HepG2 (cell line): ENCODE data around the gene ARFIP1. TPM values are rescaled to one million over a fixed set of nuclear protein-coding genes. Genes with fewer than 3 reads are reported as not detected.

ENCODE experiments used
- IRF2 ChIP-seq: IDR thresholded peaks from 2 replicates; pipeline ENCODE4 v1.6.1; 2018; ENCODE audit warnings: missing genetic modification reagents, missing compliant biosample characterization
- MYNN ChIP-seq: sonication (generic); formaldehyde crosslinking; IDR thresholded peaks from 2 replicates; pipeline ENCODE4 v1.4.0; 2020; ENCODE audit warnings: mild to moderate bottlenecking, low read depth, missing genetic modification reagents
- MYPOP ChIP-seq: sonication (generic); formaldehyde crosslinking; IDR thresholded peaks from 2 replicates; pipeline ENCODE4 v1.8.1; 2023; ENCODE audit warnings: mild to moderate bottlenecking, moderate library complexity, missing genetic modification reagents
- RFX5 ChIP-seq: IDR thresholded peaks from 2 replicates; pipeline ENCODE4 v1.6.1; 2011; ENCODE audit warnings: low read depth, low read length, improper control_type of control experiment
- SALL1 ChIP-seq: sonication (generic); formaldehyde crosslinking; IDR thresholded peaks from 2 replicates; pipeline ENCODE4 v1.8.0; 2022; ENCODE audit warnings: mild to moderate bottlenecking, missing genetic modification reagents
- SATB2 ChIP-seq: sonication (generic); formaldehyde crosslinking; IDR thresholded peaks from 2 replicates; pipeline ENCODE4 v1.5.0; 2020; ENCODE audit warnings: missing genetic modification reagents
- SOX13 ChIP-seq, 3 experiments: fragments of 450-650 bp in 1 of 3; sonication (generic) in 1 of 3; formaldehyde crosslinking in 1 of 3; IDR thresholded peaks in 2 of 3; conservative IDR thresholded peaks in 1 of 3; 2 replicates each; pipeline versions ENCODE4 v1.5.0 to v1.6.1; 2016 to 2020; ENCODE audit warnings: antibody characterized with exemption in 1 of 3, mild to moderate bottlenecking in 1 of 3, missing compliant biosample characterization in 1 of 3, missing genetic modification reagents in 1 of 3, moderate library complexity in 1 of 3
- ZBTB46 ChIP-seq: sonication (generic); formaldehyde crosslinking; IDR thresholded peaks from 2 replicates; pipeline ENCODE4 v1.4.0; 2020; ENCODE audit warnings: mild to moderate bottlenecking, missing genetic modification reagents, borderline replicate concordance
- ZFP1 ChIP-seq: IDR thresholded peaks from 2 replicates; pipeline ENCODE4 v1.6.1; 2016
- ZNF124 ChIP-seq: sonication (generic); formaldehyde crosslinking; IDR thresholded peaks from 2 replicates; pipeline ENCODE4 v1.4.0; 2020; ENCODE audit warnings: missing genetic modification reagents
- ZNF770 ChIP-seq: sonication (generic); formaldehyde crosslinking; IDR thresholded peaks from 2 replicates; pipeline ENCODE4 v1.5.0; 2020; ENCODE audit warnings: mild to moderate bottlenecking, missing genetic modification reagents
- ZSCAN21 ChIP-seq: sonication (generic); formaldehyde crosslinking; IDR thresholded peaks from 2 replicates; pipeline ENCODE4 v1.8.0; 2022; ENCODE audit warnings: mild to moderate bottlenecking, missing genetic modification reagents, moderate library complexity, borderline replicate concordance
- polyA plus RNA-seq, 8 experiments: library from polyadenylated mRNA; depleted of rRNA in 3 of 8; stranded (reverse) in 7 of 8; unstranded in 1 of 8; fragments of >200 nt; fragmentation: Illumina TruSeq in 4 of 8; extraction: Trizol in 4 of 8; gene quantifications; 2 replicates each; pipeline versions ENCODE4 v1.2.1 to v1.2.3, GENCODE V29; 2011 to 2016; ENCODE audit warnings: low read depth in 4 of 8, missing spikeins in 1 of 8, mixed read lengths in 1 of 8; ENCODE audit not compliant: insufficient read depth in 1 of 8
- total RNA-seq, 5 experiments: library from RNA; depleted of rRNA; stranded (reverse); fragments of >200 nt; fragmentation: Illumina TruSeq; extraction: Trizol; gene quantifications; 2 replicates each; pipeline ENCODE4 v1.2.3, GENCODE V29; 2016; ENCODE audit warnings: low read depth in 1 of 5
- TF ChIP-seq, protein P1 (sequence below): sonication (generic); formaldehyde crosslinking; IDR thresholded peaks from one replicate; pipeline ENCODE4 v1.5.1; 2020; ENCODE audit warnings: mild to moderate bottlenecking, missing genetic modification reagents; ENCODE audit errors: not compliant biosample characterization

The ARFIP1 gene
- total and polyA plus RNA-seq, 2 of the 13 experiments (the other 11 are each of a cell fraction or from before 2014, with no cell fraction given): 9.9 to 27.7 TPM

DNA sequence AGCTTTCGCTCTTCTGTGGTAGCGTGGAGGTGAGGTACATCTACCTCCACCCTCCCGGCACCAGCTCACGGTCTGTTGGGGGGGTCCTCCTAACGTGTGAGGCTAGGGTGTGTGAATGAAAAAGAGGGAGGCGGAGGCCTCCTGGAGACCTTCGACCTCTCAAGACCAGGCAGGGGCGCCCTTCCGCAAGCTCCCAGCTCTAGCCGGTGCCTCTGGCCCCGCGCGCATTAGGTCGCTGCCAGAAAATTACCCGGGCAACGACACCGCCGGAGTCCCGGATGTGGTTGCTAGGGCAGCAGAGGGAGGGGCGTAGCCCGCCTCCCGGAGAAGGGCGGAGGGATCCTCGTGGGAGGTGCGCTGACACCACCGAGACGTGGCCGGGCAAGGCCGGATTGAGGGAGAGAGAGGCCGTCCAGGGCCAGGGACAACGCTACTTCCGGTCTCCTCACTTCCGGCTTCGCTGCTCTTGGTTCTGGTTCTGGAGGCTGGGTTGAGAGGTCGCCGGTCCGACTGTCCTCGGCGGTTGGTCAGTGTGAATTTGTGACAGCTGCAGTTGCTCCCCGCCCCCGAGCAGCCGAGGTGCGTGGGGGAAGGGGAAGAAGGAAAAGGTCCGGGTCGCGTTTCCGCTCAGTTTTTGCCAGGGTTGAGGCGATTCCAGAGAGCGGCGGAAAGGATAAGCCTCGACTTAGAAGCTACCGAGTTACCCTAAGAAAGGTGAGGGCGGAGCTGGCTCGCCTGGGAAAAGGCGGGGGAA lies at the start of gene ARFIP1, which contains the start of gene TIGD4 (continued):
- TF ChIP-seq RFX5 (no peak; the same call in 1 of the 2 replicates), SOX13 (IDR thresholded peaks at IDR 0.05) (no peak), SOX13 (CRISPR knock-in tag; conservative IDR thresholded peaks at IDR 0.05 in 1 of 2, IDR thresholded peaks at IDR 0.05 in 1 of 2) (peak in 1 of 2 experiments; percentile 8; a peak in 2 of 4 replicates), ZFP1 (CRISPR knock-in tag) (peak; percentile 66; the same call in 1 of the 2 replicates), ZBTB46 (CRISPR knock-in tag) (0 out of 2 replicates have a peak, but pooled peaks have one; percentile 38), MYNN (no peak; the same call in 1 of the 2 replicates), SATB2 (no peak), SALL1 (CRISPR knock-in tag) (peak; percentile 80; the same call in 1 of the 2 replicates), ZNF770 (CRISPR knock-in tag) (peak; percentile 99), MYPOP (0 out of 2 replicates have a peak, but pooled peaks have one; percentile 16), ZNF124 (CRISPR knock-in tag) (no peak), IRF2 (CRISPR knock-in tag) (peak; percentile 91), ZSCAN21 (CRISPR knock-in tag) (0 out of 2 replicates have a peak, but pooled peaks have one; percentile 67)
- TF ChIP-seq, protein P1, sequence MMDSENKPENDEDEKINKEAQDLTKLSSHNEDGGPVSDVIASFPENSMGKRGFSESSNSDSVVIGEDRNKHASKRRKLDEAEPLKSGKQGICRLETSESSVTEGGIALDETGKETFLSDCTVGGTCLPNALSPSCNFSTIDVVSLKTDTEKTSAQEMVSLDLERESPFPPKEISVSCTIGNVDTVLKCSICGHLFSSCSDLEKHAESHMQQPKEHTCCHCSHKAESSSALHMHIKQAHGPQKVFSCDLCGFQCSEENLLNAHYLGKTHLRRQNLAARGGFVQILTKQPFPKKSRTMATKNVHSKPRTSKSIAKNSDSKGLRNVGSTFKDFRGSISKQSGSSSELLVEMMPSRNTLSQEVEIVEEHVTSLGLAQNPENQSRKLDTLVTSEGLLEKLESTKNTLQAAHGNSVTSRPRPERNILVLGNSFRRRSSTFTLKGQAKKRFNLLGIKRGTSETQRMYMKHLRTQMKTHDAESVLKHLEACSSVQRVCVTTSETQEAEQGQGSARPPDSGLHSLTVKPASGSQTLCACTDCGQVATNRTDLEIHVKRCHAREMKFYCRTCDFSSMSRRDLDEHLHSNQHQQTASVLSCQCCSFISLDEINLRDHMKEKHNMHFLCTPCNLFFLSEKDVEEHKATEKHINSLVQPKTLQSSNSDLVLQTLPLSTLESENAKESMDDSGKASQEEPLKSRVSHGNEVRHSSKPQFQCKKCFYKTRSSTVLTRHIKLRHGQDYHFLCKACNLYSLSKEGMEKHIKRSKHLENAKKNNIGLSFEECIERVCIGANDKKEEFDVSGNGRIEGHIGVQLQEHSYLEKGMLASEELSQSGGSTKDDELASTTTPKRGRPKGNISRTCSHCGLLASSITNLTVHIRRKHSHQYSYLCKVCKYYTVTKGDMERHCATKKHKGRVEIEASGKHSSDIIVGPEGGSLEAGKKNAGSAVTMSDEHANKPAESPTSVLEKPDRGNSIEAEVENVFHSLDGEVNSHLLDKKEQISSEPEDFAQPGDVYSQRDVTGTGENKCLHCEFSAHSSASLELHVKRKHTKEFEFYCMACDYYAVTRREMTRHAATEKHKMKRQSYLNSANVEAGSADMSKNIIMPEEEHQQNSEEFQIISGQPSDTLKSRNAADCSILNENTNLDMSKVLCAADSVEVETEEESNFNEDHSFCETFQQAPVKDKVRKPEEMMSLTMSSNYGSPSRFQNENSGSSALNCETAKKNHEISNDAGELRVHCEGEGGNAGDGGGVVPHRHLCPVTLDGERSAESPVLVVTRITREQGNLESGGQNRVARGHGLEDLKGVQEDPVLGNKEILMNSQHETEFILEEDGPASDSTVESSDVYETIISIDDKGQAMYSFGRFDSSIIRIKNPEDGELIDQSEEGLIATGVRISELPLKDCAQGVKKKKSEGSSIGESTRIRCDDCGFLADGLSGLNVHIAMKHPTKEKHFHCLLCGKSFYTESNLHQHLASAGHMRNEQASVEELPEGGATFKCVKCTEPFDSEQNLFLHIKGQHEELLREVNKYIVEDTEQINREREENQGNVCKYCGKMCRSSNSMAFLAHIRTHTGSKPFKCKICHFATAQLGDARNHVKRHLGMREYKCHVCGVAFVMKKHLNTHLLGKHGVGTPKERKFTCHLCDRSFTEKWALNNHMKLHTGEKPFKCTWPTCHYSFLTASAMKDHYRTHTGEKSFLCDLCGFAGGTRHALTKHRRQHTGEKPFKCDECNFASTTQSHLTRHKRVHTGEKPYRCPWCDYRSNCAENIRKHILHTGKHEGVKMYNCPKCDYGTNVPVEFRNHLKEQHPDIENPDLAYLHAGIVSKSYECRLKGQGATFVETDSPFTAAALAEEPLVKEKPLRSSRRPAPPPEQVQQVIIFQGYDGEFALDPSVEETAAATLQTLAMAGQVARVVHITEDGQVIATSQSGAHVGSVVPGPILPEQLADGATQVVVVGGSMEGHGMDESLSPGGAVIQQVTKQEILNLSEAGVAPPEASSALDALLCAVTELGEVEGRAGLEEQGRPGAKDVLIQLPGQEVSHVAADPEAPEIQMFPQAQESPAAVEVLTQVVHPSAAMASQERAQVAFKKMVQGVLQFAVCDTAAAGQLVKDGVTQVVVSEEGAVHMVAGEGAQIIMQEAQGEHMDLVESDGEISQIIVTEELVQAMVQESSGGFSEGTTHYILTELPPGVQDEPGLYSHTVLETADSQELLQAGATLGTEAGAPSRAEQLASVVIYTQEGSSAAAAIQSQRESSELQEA (CRISPR knock-in tag): no peak
